Caco-2 (cell line): ENCODE results near the gene SOX3. TPM values are rescaled to one million over a fixed set of nuclear protein-coding genes. Genes with fewer than 3 reads are reported as not detected.

ENCODE experiments used
- BruUV-seq: library from RNA; stranded (reverse); fragments of 400-500 nt; replicated peaks from 2 replicates; lab custom pipeline; 2021; lab: Mats Ljungman, UMichigan
- CTCF ChIA-PET: fragments of 300-600 bp; sonication (Branson Sonifier 250); formaldehyde crosslinking; loops from one replicate; lab custom pipeline; 2022; ENCODE audit warnings: antibody characterized with exemption; lab: Charles Lee
- POLR2A ChIA-PET: fragments of 300-600 bp; sonication (Branson Sonifier 250); formaldehyde crosslinking; loops from one replicate; lab custom pipeline; 2022; ENCODE audit warnings: antibody characterized with exemption; lab: Charles Lee
- DNase-seq, 2 experiments: peaks; one replicate each; pipeline versions ENCODE4 v3.0.0 to v3.0.0-alpha.2; 2020 to 2022
- H3K27me3 ChIP-seq: replicated peaks from 2 replicates; pipeline ENCODE4 v1.6.0; 2011; ENCODE audit warnings: low read length; ENCODE audit not compliant: control insufficient read depth, insufficient read depth
- H3K36me3 ChIP-seq: 2 replicates; pipeline ENCODE4 v1.5.1; 2011; ENCODE audit warnings: low read length; ENCODE audit not compliant: control insufficient read depth, insufficient read depth
- H3K4me1 ChIP-seq: fragments of 250-450 bp; sonication (Bioruptor Pico); 2 replicates; pipeline ENCODE4 v1.5.1; 2020; ENCODE audit warnings: mild to moderate bottlenecking
- H3K4me3 ChIP-seq: 2 replicates; pipeline ENCODE4 v1.5.1; 2011; ENCODE audit warnings: low read depth, mild to moderate bottlenecking, control low read depth, low read length
- H3K9me3 ChIP-seq: fragments of 250-450 bp; sonication (Bioruptor Pico); 2 replicates; pipeline ENCODE4 v1.5.1; 2020; ENCODE audit warnings: mild to moderate bottlenecking, moderate library complexity
- H3K27ac Mint-ChIP-seq: one replicate; pipeline ENCODE4 v1.8.0; 2022; ENCODE audit warnings: mixed read lengths; ENCODE audit not compliant: unreplicated experiment
- H3K27me3 Mint-ChIP-seq: one replicate; pipeline ENCODE4 v1.8.0; 2022; ENCODE audit warnings: mixed read lengths; ENCODE audit not compliant: insufficient read depth, unreplicated experiment
- H3K36me3 Mint-ChIP-seq: one replicate; pipeline ENCODE4 v1.8.0; 2022; ENCODE audit warnings: mild to moderate bottlenecking, mixed read lengths; ENCODE audit not compliant: insufficient read depth, unreplicated experiment
- H3K4me1 Mint-ChIP-seq: one replicate; pipeline ENCODE4 v1.8.0; 2022; ENCODE audit warnings: low read depth, mixed read lengths; ENCODE audit not compliant: unreplicated experiment
- H3K4me3 Mint-ChIP-seq: one replicate; pipeline ENCODE4 v1.8.0; 2022; ENCODE audit warnings: mild to moderate bottlenecking, moderate library complexity, mixed read lengths; ENCODE audit not compliant: unreplicated experiment
- H3K9me3 Mint-ChIP-seq: one replicate; pipeline ENCODE4 v1.8.0; 2022; ENCODE audit warnings: mixed read lengths; ENCODE audit not compliant: unreplicated experiment
- CTCF ChIP-seq, 2 experiments: fragments of 200-600 bp in 1 of 2; IDR thresholded peaks; 1 replicate in 1 of 2; 2 replicates in 1 of 2; pipeline versions ENCODE4 v1.5.1 to v1.8.0; 2011 to 2022; ENCODE audit warnings: antibody characterized with exemption in 1 of 2, control low read depth in 1 of 2, inconsistent platforms in 1 of 2, low read depth in 1 of 2, low read length in 1 of 2, mild to moderate bottlenecking in 1 of 2, moderate library complexity in 1 of 2; ENCODE audit not compliant: insufficient read depth in 1 of 2, severe bottlenecking in 1 of 2, unreplicated experiment in 1 of 2
- intact Hi-C: fragments of 100-400 bp; cut with micrococcal nuclease; formaldehyde crosslinking; loops from one replicate; pipeline ENCODE4 v1.10.0; 2022; ENCODE audit not compliant: unreplicated experiment
- total RNA-seq: library from RNA; stranded (reverse); gene quantifications from 2 replicates; pipeline ENCODE4 v1.2.3, GENCODE V29; 2022

SOX3 gene
- total RNA-seq, 1 experiment from 2014 or later: not detected

DNA sequence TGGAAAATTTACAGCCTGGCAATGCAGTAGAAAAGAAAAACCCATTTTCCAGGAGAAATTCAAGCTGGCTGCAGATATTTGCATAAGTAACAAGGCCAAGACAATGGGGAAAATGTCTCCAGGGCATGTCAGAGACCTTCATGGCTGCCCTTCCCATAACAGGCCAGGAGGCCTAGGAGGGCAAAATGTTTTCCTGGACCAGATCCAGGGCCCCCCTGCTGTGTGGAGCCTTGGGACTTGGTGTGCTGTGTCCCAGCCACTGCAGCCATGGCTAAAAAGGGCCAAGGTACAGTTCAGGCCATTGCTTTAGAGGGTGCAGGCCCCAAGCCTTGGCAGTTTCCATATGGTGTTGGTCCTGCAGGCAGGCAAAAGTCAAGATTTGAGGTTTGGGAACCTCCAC is 29.8 kb downstream of the SOX3 start:
- ChIA-PET POLR2A (no interaction called here), CTCF (no interaction called here)
- Mint-ChIP-seq H3K4me1 (no peaks in the 10 kb centered on the region), H3K4me3 (no peak overlapping the region), H3K27ac (no peak overlapping the region), H3K27me3 (no peaks in the 10 kb centered on the region), H3K9me3 (peaks cover 9% of the 10 kb centered on the region), H3K36me3 (no peaks in the 10 kb centered on the region)
- Histone ChIP-seq H3K4me3 (no peak overlapping the region), H3K4me1 (no peaks in the 10 kb centered on the region), H3K36me3 (no peaks in the 10 kb centered on the region), H3K9me3 (no peaks in the 10 kb centered on the region), H3K27me3 (no peaks in the 10 kb centered on the region)
- intact Hi-C loops: no loop called here
- no peak for DNase-seq
- no TSS peak for BruUV-seq
- no peak for TF ChIP-seq CTCF (IDR thresholded peaks at IDR 0.05; ENCODE audit: insufficient read depth in 1 of 2, low read depth in 1 of 2, low read length in 1 of 2, severe bottlenecking in 1 of 2, unreplicated experiment in 1 of 2)

GRCh38 chrX:140467211-140467610 is 37.7 kb downstream of the SOX3 start:
- no peaks in the 10 kb centered on the region for H3K27me3 Mint-ChIP-seq
- no peaks in the 10 kb centered on the region for H3K36me3 Mint-ChIP-seq
- no peaks in the 10 kb centered on the region for H3K4me1 Mint-ChIP-seq
- ChIA-PET POLR2A (no interaction called here), CTCF (no interaction called here)
- H3K9me3 Mint-ChIP-seq: peaks cover under 1% of the 10 kb centered on the region
- no peak overlapping the region for H3K4me3 ChIP-seq
- intact Hi-C loops: no loop called here
- no peak overlapping the region for H3K4me3 Mint-ChIP-seq
- H3K4me1 ChIP-seq: no peaks in the 10 kb centered on the region
- no TSS peak for BruUV-seq
- H3K9me3 ChIP-seq: no peaks in the 10 kb centered on the region
- H3K27ac Mint-ChIP-seq: no peak overlapping the region
- H3K27me3 ChIP-seq: no peaks in the 10 kb centered on the region
- DNase-seq: no peak
- no peaks in the 10 kb centered on the region for H3K36me3 ChIP-seq
- TF ChIP-seq CTCF (IDR thresholded peaks at IDR 0.05; ENCODE audit: insufficient read depth in 1 of 2, low read depth in 1 of 2, low read length in 1 of 2, severe bottlenecking in 1 of 2, unreplicated experiment in 1 of 2): no peak

Other genes with a start within 250 kb of the SOX3 start
- not detected in 2 replicates for gene LINC00632, start 204.7 kb upstream of the SOX3 start, total RNA-seq